ENCODE results near the gene TRAFD1. TPM values are rescaled to one million over a fixed set of nuclear protein-coding genes. Genes with fewer than 3 reads are reported as not detected.
"Not testable (repeated sequence)": the region's sequence is repeated elsewhere in the genome, so short reads cannot be mapped to it uniquely, and the experiment has no call there.

The TRAFD1 gene
- total RNA-seq, 4 donors from 2014 or later, result 24.7 to 32.9 (median 27.4) TPM

GRCh38 chr12:112105891-112106290 is 19.5 kb upstream of the TRAFD1 start:
- Histone ChIP-seq H3K27ac (no peak overlapping the region), H3K4me1 (peaks cover 0 to 61% (median 17%) of the 10 kb centered on the region in 4 donors), H3K36me3 (peaks cover 0 to 11% (median 0%) of the 10 kb centered on the region in 3 donors), H3K4me3 (no peak overlapping the region), H3K27me3 (no peaks in the 10 kb centered on the region), H3K9me3 (no peaks in the 10 kb centered on the region)
- TF ChIP-seq EP300 (IDR thresholded peaks at IDR 0.05) (no peak), POLR2A (IDR thresholded peaks at IDR 0.05) (no peak)
- TF ChIP-seq, protein P1, sequence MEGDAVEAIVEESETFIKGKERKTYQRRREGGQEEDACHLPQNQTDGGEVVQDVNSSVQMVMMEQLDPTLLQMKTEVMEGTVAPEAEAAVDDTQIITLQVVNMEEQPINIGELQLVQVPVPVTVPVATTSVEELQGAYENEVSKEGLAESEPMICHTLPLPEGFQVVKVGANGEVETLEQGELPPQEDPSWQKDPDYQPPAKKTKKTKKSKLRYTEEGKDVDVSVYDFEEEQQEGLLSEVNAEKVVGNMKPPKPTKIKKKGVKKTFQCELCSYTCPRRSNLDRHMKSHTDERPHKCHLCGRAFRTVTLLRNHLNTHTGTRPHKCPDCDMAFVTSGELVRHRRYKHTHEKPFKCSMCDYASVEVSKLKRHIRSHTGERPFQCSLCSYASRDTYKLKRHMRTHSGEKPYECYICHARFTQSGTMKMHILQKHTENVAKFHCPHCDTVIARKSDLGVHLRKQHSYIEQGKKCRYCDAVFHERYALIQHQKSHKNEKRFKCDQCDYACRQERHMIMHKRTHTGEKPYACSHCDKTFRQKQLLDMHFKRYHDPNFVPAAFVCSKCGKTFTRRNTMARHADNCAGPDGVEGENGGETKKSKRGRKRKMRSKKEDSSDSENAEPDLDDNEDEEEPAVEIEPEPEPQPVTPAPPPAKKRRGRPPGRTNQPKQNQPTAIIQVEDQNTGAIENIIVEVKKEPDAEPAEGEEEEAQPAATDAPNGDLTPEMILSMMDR (IDR thresholded peaks at IDR 0.05), result no peak
- no peak for DNase-seq (ENCODE audit: low spot score in 2 of 2)
- 69 to 82% methylated on average over 3 of the region's 3 CpGs for WGBS, 2 donors

GRCh38 chr12:112107306-112108201 is 17.8 kb upstream of the TRAFD1 start:
- peak overlapping the region; percentile 89 to 97 (median 94) for H3K4me3 ChIP-seq
- WGBS, 2 donors, result 19 to 20% methylated on average over 13 of the region's 13 CpGs
- H3K27me3 ChIP-seq, result no peaks in the 10 kb centered on the region
- H3K27ac ChIP-seq, result peak overlapping the region; percentile 93 to 99 (median 95)
- peaks cover 0 to 65% (median 17%) of the 10 kb centered on the region in 4 donors for H3K4me1 ChIP-seq
- TF ChIP-seq, protein P1 (IDR thresholded peaks at IDR 0.05), result no peak
- no peaks in the 10 kb centered on the region for H3K9me3 ChIP-seq
- no peak for DNase-seq (ENCODE audit: low spot score in 2 of 2)
- H3K36me3 ChIP-seq, result no peaks in the 10 kb centered on the region

- Histone ChIP-seq H3K9me3 (no peaks in the 10 kb centered on the region), H3K4me3 (peak within 1 kb of the TSS; percentile 89 to 97 (median 94)), H3K36me3 (no peaks in the 10 kb centered on the region), H3K27ac (peak within 1 kb of the TSS; percentile 93 to 99 (median 95)), H3K4me1 (peaks cover 0 to 60% (median 17%) of the 10 kb centered on the region in 4 donors), H3K27me3 (no peaks in the 10 kb centered on the region)
- WGBS, 2 donors, result 0% methylated on average over 54 to 73 of the region's 74 CpGs
- DNase-seq (ENCODE audit: low spot score in 2 of 2), result peak; percentile 78 to 84
- TF ChIP-seq EP300 (IDR thresholded peaks at IDR 0.05) (peak in 1 of 2 donors; percentile 83), POLR2A (IDR thresholded peaks at IDR 0.05) (peak in 1 of 2 donors; percentile 42)
- TF ChIP-seq, protein P1 (IDR thresholded peaks at IDR 0.05), result no peak
Observed at GRCh38 chr12:112108202-112109079, 16.9 kb upstream of the TRAFD1 start, which contains the start of gene NAA25. Gene NAA25 (minus strand): TSS chr12:112108783. CDS start chr12:112108773, 10 bp downstream.

DNA sequence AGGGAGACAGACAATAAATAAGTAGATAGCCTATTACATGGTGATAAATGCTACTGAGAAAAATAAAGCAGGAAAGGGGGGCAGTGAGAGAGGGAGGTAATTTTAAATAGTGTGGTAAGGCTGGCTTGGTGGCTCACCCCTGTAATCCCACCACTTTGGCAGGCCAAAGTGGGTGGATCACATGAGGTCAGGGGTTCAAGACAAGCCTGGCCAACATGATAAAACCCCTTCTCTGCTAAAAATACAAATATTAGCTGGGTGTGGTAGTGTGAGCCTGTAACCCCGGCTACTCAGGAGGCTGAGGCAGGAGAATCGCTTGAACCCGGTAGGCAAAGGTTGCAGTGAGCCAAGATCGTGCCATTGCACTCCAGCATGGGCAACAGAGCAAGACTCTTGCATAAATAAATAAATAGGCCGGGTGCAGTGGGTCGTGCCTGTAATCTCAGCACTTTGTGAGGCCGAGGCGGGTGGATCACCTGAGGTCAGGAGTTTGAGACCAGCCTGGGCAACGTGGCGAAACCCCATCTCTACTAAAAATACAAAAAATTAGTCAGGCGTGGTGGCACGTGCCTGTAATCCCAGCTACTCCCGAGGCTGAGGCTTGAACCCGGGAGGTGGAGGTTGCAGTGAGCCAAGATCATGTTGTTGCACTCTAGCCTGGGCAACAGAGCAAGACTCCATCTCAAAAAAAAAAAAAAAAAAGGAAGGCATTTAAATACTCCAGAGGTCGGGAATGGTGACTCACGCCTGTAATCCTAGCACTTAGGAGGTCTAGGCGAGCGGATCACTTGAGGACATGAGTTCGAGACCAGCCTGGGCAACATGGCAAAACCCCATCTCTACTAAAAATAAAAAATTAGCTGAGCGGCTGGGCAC is 14.3 kb upstream of the TRAFD1 start:
- 87 to 90% methylated on average over 20 of the region's 20 CpGs for WGBS, 2 donors
- DNase-seq (ENCODE audit: low spot score in 2 of 2); H3K4me3 ChIP-seq; H3K27me3 ChIP-seq; H3K9me3 ChIP-seq; H3K36me3 ChIP-seq: not testable (repeated sequence)
- H3K4me1 ChIP-seq, result peaks cover 0 to 38% (median 16%) of the 10 kb centered on the region in 4 donors
- H3K27ac ChIP-seq, result peak overlapping the region in 2 of 4 donors; percentile 95 to 99

DNA sequence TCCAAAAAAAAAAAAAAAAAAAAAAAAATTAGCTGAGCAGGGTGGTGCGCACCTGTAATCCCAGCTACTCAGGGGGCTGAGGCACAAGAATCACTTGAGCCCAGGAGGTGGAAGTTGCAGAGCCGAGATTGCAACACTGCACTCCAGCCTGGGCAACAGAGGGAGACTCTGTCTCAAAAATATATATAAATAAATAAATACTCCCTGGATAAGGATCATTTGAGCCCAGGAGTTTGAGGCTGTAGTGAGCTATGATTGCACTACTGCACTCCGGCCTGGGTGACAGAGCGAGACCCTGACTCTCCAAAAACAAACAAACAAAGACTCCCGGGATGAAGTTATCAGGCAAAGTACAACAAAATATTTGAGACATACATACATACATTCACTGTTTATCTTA is 13.4 kb upstream of the TRAFD1 start:
- Histone ChIP-seq H3K36me3 (no peaks in the 10 kb centered on the region), H3K9me3 (no peaks in the 10 kb centered on the region), H3K4me3 (no peak overlapping the region), H3K4me1 (peaks cover 0 to 38% (median 17%) of the 10 kb centered on the region in 4 donors), H3K27ac (no peak overlapping the region), H3K27me3 (no peaks in the 10 kb centered on the region)
- WGBS, 2 donors, result 68% methylated on average over 5 of the region's 5 CpGs
- TF ChIP-seq, protein P1 (IDR thresholded peaks at IDR 0.05), result peak in 2 of 5 experiments; percentile 10 to 13
- TF ChIP-seq EP300 (IDR thresholded peaks at IDR 0.05), result no peak
- DNase-seq (ENCODE audit: low spot score in 2 of 2), result no peak
